Retinal pigment epithelial cell (primary cell): ENCODE data around the gene LINC01488.

Source experiments
- DNase-seq: peaks from one replicate; pipeline ENCODE4 v3.0.0-alpha.2; 2010; ENCODE audit warnings: low read depth
- H3K4me3 ChIP-seq: 2 replicates; pipeline ENCODE4 v1.5.1; 2011; ENCODE audit warnings: mild to moderate bottlenecking, low read length, control low read depth, moderate library complexity
- CTCF ChIP-seq: conservative IDR thresholded peaks from 2 replicates; pipeline ENCODE4 v1.5.1; 2011; ENCODE audit warnings: low read depth, low read length, control low read depth, inconsistent platforms

LINC01488 gene

DNA sequence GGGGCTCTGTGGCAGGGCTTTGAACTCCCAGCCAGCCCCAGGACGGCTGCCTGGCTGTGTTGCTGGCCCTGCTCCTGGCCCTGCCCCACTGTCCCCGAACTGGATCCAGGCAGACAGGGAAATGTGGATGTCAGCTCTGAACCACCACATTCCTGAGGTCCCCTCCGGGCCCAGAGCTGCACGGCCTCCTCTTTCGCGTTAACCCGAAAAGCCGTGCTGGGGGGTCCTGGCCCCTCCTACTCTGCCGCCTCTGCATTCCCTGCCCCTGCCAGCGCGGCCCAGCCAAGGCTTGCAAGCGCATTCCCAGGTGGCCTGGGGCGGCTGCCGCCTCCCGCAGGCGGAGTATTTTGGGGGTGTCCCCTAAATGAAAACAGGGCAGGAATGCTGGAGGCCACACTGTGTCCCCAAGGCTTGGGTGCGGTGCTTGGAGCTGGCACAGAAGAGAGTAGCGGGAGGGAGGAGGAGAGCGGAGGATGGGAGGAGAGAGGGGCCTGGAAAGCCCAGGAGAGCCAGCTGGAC is 5.4 kb downstream of the LINC01488 start:
- no peak for TF ChIP-seq CTCF
- no peak overlapping the region for H3K4me3 ChIP-seq
- DNase-seq, result no peak

GRCh38 chr11:69487391-69487790 is 5.9 kb downstream of the LINC01488 start:
- no peak for DNase-seq
- no peak for TF ChIP-seq CTCF
- H3K4me3 ChIP-seq, result no peak overlapping the region

DNA sequence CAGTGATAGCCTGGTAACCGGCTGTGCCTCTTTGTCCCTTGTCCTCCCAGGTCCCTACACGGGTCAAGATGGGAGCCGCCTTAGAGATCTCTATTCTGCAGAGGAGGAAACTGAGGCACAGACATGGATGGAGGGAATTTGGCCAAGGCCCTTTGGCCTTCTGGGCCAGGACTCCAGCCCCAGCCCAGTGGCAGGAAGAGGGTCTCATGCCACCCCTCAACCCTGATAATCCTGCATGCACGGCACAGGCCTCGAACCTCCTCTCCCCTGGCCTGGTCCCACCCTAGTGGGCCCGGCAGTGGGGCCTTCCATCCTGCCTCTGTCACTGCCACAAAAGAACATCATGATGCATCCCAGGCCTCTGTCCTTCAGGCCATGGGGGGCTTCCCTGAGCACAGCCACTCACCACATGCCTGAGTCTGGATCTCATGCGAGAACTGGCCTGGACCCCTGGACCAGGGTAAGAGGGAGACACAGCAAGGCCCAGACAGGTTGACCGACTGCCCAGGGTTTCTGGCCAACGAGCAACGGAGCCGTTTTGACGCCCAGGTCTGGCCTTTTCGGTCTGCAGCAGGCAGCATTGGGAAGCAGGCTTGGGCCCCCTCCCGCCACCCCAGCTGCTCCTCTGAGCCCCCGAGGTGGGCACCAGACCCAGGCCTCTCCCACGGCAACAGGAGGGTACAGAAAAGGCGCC is 6.5 kb downstream of the LINC01488 start:
- no peak for TF ChIP-seq CTCF
- no peak for DNase-seq
- no peak overlapping the region for H3K4me3 ChIP-seq

DNA sequence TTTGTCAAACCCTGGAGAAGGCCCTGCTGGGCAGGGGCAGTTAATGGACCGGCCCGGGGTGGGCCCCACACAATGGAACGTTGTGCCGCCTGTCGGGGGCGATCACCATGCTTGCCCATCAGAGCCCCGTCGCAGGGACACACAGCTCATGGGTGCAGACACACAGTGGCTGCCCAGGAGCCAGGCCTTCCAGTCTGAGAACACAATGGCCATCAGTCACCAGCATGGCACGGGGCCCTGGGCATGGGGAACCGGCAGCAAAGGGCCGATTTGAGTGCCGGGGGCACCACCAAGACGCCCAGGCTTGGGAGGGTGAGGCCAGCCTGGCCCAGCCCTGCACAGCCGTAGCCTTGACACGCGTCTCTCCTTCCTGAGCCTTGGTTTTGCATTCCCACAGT is 7.1 kb downstream of the LINC01488 start:
- no peak overlapping the region for H3K4me3 ChIP-seq
- DNase-seq, result no peak
- no peak for TF ChIP-seq CTCF

DNA sequence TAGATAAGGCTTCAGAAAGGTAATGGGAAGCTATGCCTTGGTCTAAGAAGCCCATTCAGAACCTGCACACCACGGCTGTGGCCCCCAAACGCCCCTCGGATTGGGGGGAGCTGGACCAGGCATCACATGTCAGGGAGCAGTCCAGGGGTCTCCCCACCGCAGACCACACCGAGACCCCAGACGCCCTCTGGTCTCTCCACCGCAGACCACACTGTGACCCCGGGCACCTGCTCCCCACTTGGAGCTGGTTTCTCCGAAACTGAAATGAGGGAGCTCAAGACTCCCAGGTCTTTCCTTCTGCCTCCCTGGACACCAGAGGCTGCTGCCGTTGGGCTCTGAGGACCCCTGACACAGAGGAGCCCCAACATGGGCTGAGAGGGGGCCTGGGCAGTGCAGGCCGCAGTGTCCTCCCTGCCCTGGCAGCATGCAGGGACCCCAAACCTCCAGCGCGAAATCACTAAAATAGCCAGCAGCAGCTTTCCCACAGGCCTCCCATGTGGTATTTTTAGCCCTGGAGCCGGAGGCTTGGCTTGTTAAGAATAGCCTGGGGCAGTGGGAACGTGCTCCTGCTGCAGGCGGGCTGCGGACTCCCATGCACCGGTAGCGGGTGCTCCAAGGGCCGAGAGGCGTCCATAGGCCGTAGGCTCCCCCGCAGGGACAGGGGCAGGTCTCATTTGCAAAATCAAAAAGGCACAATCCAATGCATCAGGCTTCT is 7.7 kb downstream of the LINC01488 start:
- H3K4me3 ChIP-seq, result no peak overlapping the region
- no peak for TF ChIP-seq CTCF
- no peak for DNase-seq

- H3K4me3 ChIP-seq, result no peak overlapping the region
- DNase-seq, result no peak
- no peak for TF ChIP-seq CTCF
Measured at GRCh38 chr11:69489746-69490365, 8.4 kb downstream of the LINC01488 start.

GRCh38 chr11:69490516-69490915 is 9.1 kb downstream of the LINC01488 start:
- TF ChIP-seq CTCF, result no peak
- DNase-seq, result no peak
- H3K4me3 ChIP-seq, result no peak overlapping the region
